Effector memory CD8-positive, alpha-beta T cell (primary cell): Measurements from ENCODE around the gene RAB10.
A peak's percentile ranks its signal among the peaks of the same experiment; 100 is the strongest.

ENCODE experiments used
- ATAC-seq: fragments of 150-1000 bp; cut with Tn5 transposase; replicated peaks from 2 replicates; pipeline ENCODE4 v1.10.0; 2021; ENCODE audit warnings: mild to moderate bottlenecking, moderate library complexity
- DNase-seq, 3 experiments: peaks; one replicate each; pipeline ENCODE4 v3.0.0; 2021
- H3K27ac Mint-ChIP-seq, 2 donors: one replicate each; pipeline ENCODE4 v1.8.0; 2022; ENCODE audit warnings: mild to moderate bottlenecking in 2 of 2, mixed read lengths in 2 of 2, moderate library complexity in 2 of 2
- H3K27me3 Mint-ChIP-seq, 2 donors: one replicate each; pipeline ENCODE4 v1.8.0; 2022; ENCODE audit warnings: mixed read lengths in 2 of 2
- H3K36me3 Mint-ChIP-seq: one replicate; pipeline ENCODE4 v1.8.0; 2022; ENCODE audit warnings: mild to moderate bottlenecking, moderate library complexity, mixed read lengths; ENCODE audit not compliant: insufficient read depth
- H3K4me1 Mint-ChIP-seq, 2 donors: one replicate each; pipeline ENCODE4 v1.8.0; 2022; ENCODE audit warnings: low read depth in 2 of 2, mixed read lengths in 2 of 2
- H3K4me3 Mint-ChIP-seq, 2 donors: one replicate each; pipeline ENCODE4 v1.8.0; 2022; ENCODE audit warnings: mild to moderate bottlenecking in 2 of 2, mixed read lengths in 2 of 2, moderate library complexity in 2 of 2
- H3K9me3 Mint-ChIP-seq, 2 donors: one replicate each; pipeline ENCODE4 v1.8.0; 2022; ENCODE audit warnings: mixed read lengths in 2 of 2

The RAB10 gene

GRCh38 chr2:26168785-26169184 lies 134.9 kb downstream of the RAB10 start:
- Mint-ChIP-seq H3K27me3 (peaks cover 12 to 34% of the 10 kb centered on the region in 2 donors), H3K36me3 (peaks cover 3% of the 10 kb centered on the region), H3K27ac (no peak overlapping the region), H3K9me3 (no peaks in the 10 kb centered on the region), H3K4me1 (peaks cover 10% of the 10 kb centered on the region in 2 donors), H3K4me3 (no peak overlapping the region)
- no peak for ATAC-seq
- no peak for DNase-seq

DNA sequence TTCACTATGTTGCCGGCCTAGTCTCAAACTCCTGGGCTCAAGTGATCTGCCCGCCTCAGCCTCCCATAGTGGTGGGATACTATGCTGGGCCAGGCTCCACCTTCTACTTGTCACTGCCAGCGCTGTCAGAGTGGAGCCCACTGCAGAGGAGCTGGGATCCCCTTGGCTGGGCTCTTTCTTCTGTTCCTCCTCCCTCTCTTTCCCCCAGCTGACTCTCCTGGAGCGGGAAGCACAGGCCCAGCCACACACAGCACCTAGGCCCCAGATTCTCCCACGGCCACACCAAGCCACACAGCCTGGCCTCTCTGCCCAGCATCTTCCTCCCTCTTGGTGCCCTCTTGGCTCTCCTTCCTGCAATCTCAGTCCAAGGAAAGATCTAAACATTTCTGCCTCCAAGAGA lies 135.3 kb downstream of the RAB10 start:
- Mint-ChIP-seq H3K27me3 (peaks cover 14 to 38% of the 10 kb centered on the region in 2 donors), H3K9me3 (no peaks in the 10 kb centered on the region), H3K4me3 (no peak overlapping the region), H3K36me3 (peaks cover 3% of the 10 kb centered on the region), H3K27ac (no peak overlapping the region), H3K4me1 (peaks cover 10 to 11% of the 10 kb centered on the region in 2 donors)
- ATAC-seq (no peak), DNase-seq (no peak)

DNA sequence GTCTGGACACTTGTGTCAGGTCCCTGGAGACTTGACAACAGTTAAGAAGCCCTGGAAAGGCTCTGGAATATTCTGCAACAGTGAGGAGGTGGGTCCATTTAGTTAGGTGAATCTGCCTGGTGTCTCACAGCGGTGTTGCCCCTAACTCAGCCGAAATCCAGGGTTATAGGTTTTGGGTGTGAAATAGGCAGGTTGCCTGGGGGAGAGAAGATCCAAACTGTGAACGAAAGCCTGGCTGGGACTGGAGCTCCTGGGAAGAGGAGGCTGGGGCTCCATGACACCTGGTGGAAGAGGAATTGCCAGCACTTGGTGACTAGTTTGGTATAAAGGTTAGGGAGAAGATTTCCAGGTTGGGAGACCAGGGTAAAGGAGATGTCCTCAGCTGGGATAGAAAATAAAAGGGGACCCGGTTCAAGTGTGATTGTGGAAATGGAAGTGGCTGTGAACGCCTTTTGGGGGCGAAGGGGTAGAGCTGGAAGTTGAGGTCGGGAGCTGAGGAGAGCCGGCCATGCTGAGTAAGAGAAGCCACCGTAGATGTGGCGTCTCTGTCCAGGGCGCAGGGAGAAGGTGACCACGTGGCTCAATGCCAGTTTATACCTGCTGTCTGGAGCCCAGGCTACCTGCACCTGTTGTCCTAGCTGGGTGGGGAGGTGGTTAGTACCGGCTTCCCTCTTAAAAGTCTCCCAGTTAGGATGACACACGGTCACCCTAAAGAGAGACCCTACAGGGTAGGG lies 136.0 kb downstream of the RAB10 start:
- H3K36me3 Mint-ChIP-seq = peaks cover 3% of the 10 kb centered on the region
- H3K9me3 Mint-ChIP-seq = no peaks in the 10 kb centered on the region
- ATAC-seq (no peak), DNase-seq (no peak)
- H3K27ac Mint-ChIP-seq = no peak overlapping the region
- H3K4me3 Mint-ChIP-seq = no peak overlapping the region
- peaks cover 15 to 16% of the 10 kb centered on the region in 2 donors for H3K4me1 Mint-ChIP-seq
- H3K27me3 Mint-ChIP-seq = peaks cover 20 to 44% of the 10 kb centered on the region in 2 donors

DNA sequence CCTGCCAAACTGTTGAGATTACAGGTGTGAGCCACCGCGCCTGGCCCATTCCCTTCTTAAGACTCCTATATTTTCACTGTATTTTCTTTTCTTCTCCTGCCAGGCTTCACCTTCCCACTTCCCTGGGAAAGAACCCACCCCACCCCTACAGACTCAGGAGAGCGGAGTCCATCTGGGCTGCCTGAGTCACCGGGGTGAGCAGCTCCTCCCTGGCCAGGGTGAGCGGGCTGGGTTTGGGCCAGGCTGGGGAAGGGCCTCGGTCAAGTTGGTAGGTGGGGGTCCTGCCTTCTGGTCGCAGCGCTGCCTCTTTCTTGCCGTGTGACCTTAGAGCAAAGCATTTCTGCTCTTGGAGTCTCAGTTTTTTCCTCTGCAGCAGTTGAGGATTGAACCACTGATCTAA lies 136.9 kb downstream of the RAB10 start:
- H3K9me3 Mint-ChIP-seq = no peaks in the 10 kb centered on the region
- H3K4me1 Mint-ChIP-seq = peaks cover 15 to 16% of the 10 kb centered on the region in 2 donors
- H3K4me3 Mint-ChIP-seq = peak overlapping the region; percentile 83 to 87
- H3K27ac Mint-ChIP-seq = no peak overlapping the region
- no peak for ATAC-seq
- H3K36me3 Mint-ChIP-seq = peaks cover 3% of the 10 kb centered on the region
- peaks cover 29 to 54% of the 10 kb centered on the region in 2 donors for H3K27me3 Mint-ChIP-seq
- DNase-seq = no peak

- DNase-seq = no peak
- ATAC-seq = peak; percentile 23
- Mint-ChIP-seq H3K4me3 (peak overlapping the region; percentile 83 to 87), H3K4me1 (peaks cover 15 to 16% of the 10 kb centered on the region in 2 donors), H3K36me3 (peaks cover 3% of the 10 kb centered on the region), H3K27ac (no peak overlapping the region), H3K27me3 (peaks cover 36 to 69% of the 10 kb centered on the region in 2 donors), H3K9me3 (no peaks in the 10 kb centered on the region)
These were observed 138.4 kb downstream of the RAB10 start for GRCh38 chr2:26172189-26172870.

- Mint-ChIP-seq H3K4me3 (peak within 1 kb of the TSS; percentile 83 to 87), H3K36me3 (peaks cover 3% of the 10 kb centered on the region), H3K4me1 (peaks cover 15 to 16% of the 10 kb centered on the region in 2 donors), H3K9me3 (no peaks in the 10 kb centered on the region), H3K27ac (no peak within 1 kb of the TSS), H3K27me3 (peaks cover 36 to 72% of the 10 kb centered on the region in 2 donors)
- ATAC-seq (peak; percentile 34), DNase-seq (no peak)
These were observed 139.2 kb downstream of the RAB10 start, which contains the start of gene GAREM2 for GRCh38 chr2:26172871-26173775. TSS of gene GAREM2 (plus strand) at chr2:26173088. CDS start at chr2:26173221, 133 bp downstream.

DNA sequence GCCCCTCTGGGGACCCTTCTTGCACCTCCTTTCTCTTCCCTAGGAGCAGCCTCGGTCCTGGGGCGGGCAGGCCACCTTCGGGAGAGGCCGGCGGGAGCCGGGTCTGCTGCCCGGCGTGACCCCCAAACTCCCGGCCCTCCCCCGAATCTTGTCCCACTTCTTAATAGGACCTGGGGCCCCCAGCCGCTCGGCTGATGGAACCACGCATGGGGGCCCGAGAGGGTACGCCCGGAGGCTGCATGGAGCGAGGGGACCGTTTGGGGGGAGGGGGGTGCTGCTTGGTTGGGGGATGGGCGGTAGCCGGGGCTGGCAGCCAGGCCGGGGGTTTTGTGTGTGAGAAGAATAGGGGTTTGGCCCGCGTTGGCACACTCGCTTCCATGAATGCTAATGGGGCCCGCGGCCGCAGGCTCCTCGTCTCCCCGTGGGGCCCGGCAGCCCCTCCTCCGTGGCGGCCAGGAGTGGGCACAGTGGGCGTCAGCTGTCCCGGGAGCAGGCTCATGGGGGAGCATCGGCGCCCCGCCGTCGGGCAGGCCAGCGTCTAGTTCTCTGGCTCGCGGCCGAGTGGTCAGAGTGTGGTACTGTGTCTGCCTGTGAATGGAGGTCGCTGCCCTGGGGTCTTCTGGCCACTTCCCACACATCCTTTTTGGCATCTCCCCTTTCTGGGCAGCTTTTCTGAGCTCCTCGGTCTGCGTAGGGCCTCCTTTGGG lies 140.0 kb downstream of the RAB10 start:
- peaks cover 36 to 80% of the 10 kb centered on the region in 2 donors for H3K27me3 Mint-ChIP-seq
- H3K4me1 Mint-ChIP-seq = peaks cover 15 to 16% of the 10 kb centered on the region in 2 donors
- H3K27ac Mint-ChIP-seq = no peak overlapping the region
- H3K4me3 Mint-ChIP-seq = peak overlapping the region; percentile 70 to 77
- H3K9me3 Mint-ChIP-seq = no peaks in the 10 kb centered on the region
- H3K36me3 Mint-ChIP-seq = peaks cover 3% of the 10 kb centered on the region
- no peak for DNase-seq
- no peak for ATAC-seq

DNA sequence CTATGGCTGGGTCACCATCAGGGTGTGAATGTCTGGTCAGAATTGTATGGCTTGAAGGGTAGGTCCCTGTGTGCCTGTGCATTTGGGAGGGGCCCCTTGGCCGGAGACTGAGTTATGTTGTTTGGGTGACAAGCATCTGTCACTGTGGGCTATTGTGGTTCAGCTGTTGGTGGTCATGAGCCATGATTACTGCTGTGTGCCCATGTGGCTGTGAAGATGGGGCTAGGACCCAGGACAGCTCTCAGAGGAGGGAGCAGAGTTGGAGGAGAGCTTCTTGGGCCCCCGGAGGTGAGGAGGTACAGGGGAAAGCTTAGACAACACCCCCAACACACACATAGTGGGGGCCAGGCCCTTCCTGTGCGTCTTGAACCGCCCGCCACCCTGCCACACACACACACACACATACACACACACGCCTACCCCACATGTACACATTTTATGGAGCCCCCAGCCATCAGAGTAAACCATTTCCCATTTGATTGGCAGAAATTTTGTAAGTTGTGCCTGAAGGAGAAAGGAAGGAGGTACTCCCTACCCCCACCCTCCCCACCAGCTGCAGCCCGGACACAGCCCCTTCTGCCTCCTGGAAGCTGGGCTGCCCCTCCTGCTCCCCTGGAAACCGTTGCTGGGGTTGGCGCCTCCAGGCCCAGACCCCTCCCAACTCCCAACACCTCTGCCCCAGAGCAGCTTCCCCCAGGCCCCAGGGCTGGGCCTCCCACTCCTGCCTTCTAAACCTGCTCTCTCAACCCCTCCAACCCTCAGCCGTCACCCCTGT lies 141.0 kb downstream of the RAB10 start:
- Mint-ChIP-seq H3K36me3 (peaks cover 3% of the 10 kb centered on the region), H3K9me3 (no peaks in the 10 kb centered on the region), H3K4me3 (peak overlapping the region; percentile 66 to 70), H3K4me1 (peaks cover 19 to 22% of the 10 kb centered on the region in 2 donors), H3K27ac (no peak overlapping the region), H3K27me3 (peaks cover 41 to 80% of the 10 kb centered on the region in 2 donors)
- ATAC-seq = peak; percentile 46
- DNase-seq = no peak

DNA sequence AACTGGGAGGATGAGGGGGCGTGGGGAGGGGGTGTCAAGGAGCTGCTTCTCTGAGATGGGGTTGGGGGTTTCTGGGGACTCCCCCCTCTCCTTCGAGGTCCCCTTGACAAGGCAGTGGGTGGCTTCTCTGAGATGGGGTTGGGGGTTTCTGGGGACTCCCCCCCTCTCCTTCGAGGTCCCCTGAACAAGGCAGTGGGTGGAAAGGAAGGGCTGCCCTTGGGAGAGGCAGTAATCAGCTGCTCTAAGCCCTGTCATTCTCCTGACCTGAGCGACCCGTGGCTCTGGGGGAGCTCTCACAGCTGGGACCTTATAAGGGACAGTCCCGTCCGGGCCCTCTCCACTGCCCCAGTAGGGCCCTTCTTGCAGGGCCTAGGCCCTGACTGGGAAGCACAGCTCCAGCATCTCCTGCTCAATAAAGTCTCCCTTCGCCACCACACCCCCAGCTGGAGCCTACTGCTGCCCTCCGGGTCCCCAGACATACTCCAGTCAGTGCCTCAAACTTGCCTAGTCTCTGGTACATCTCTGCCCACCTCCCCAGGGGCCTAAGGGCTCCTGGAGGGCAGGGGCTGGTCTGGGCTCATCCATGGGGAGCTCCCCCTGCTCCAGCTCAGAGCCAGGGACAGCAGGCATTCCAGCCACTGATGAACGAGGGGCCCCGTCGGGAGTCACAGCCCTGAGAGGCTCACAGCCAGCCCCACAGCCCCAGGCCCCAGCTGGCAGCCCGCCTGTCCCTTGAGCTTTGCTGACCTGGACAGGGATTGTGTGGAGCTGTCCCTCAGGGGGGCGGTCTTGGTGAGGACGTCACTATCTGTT lies 141.8 kb downstream of the RAB10 start:
- peaks cover 3% of the 10 kb centered on the region for H3K36me3 Mint-ChIP-seq
- DNase-seq (no peak), ATAC-seq (no peak)
- H3K4me3 Mint-ChIP-seq = no peak overlapping the region
- no peak overlapping the region for H3K27ac Mint-ChIP-seq
- peaks cover 48 to 82% of the 10 kb centered on the region in 2 donors for H3K27me3 Mint-ChIP-seq
- H3K9me3 Mint-ChIP-seq = no peaks in the 10 kb centered on the region
- H3K4me1 Mint-ChIP-seq = peaks cover 22% of the 10 kb centered on the region in 2 donors

DNA sequence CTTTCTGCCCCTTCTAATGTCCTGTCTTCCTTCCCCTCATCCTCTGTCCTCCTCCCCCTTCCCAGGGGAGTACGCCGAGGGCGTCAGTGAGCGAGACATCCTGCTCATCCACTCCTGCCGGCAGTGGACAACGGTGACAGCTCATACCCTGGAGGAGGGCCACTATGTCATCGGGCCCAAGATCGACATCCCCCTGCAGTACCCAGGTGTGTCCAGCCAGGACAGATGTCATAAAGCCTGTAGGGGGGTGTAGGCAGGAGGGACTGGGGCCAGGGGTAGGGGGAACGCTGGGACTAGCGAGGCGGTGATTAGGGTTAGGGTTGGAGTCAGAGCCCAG lies 142.4 kb downstream of the RAB10 start:
- ATAC-seq (no peak), DNase-seq (no peak)
- H3K4me3 Mint-ChIP-seq = no peak overlapping the region
- peaks cover 22% of the 10 kb centered on the region in 2 donors for H3K4me1 Mint-ChIP-seq
- no peaks in the 10 kb centered on the region for H3K9me3 Mint-ChIP-seq
- H3K27ac Mint-ChIP-seq = no peak overlapping the region
- peaks cover 52 to 82% of the 10 kb centered on the region in 2 donors for H3K27me3 Mint-ChIP-seq
- H3K36me3 Mint-ChIP-seq = peaks cover 3% of the 10 kb centered on the region

GRCh38 chr2:26177122-26177521 lies 143.2 kb downstream of the RAB10 start:
- no peak for ATAC-seq
- H3K4me3 Mint-ChIP-seq = no peak overlapping the region

More at GRCh38 chr2:26177122-26177521, 143.2 kb downstream of the RAB10 start:
- H3K27ac Mint-ChIP-seq = no peak overlapping the region
- H3K36me3 Mint-ChIP-seq = no peaks in the 10 kb centered on the region
- peaks cover 15 to 16% of the 10 kb centered on the region in 2 donors for H3K4me1 Mint-ChIP-seq
- no peak for DNase-seq
- no peaks in the 10 kb centered on the region for H3K9me3 Mint-ChIP-seq
- peaks cover 45 to 80% of the 10 kb centered on the region in 2 donors for H3K27me3 Mint-ChIP-seq
